Lung (tissue), 12 donors: ENCODE measurements around the gene IL11RA. TPM values are rescaled to one million over a fixed set of nuclear protein-coding genes. Genes with fewer than 3 reads are reported as not detected.
A peak's percentile ranks its signal among the peaks of the same experiment; 100 is the strongest.

Source experiments
- ATAC-seq: fragments of 200-7000 bp; cut with Tn5 transposase; one replicate; pipeline ENCODE4 v1.9.1; 2020; ENCODE audit warnings: moderate number of reproducible peaks; ENCODE audit not compliant: insufficient read depth, low FRiP score
- DNase-seq, 3 donors: peaks; one replicate each; pipeline ENCODE4 v3.0.0-alpha.2; 2013 to 2017
- H3K27ac ChIP-seq, 2 donors: one replicate each; pipeline ENCODE4 v1.5.1; 2013; ENCODE audit warnings: mild to moderate bottlenecking in 2 of 2, moderate library complexity in 2 of 2, control low read depth in 1 of 2, inconsistent platforms in 1 of 2, low read depth in 1 of 2, low read length in 1 of 2
- H3K27me3 ChIP-seq, 3 donors: one replicate each; pipeline ENCODE4 v1.5.1; 2013; ENCODE audit warnings: low read length in 2 of 3; ENCODE audit not compliant: control insufficient read depth in 3 of 3, insufficient read depth in 3 of 3
- H3K36me3 ChIP-seq, 4 donors: one replicate each; pipeline ENCODE4 v1.5.1; 2013; ENCODE audit warnings: low read length in 4 of 4, mild to moderate bottlenecking in 1 of 4, moderate library complexity in 1 of 4; ENCODE audit not compliant: control insufficient read depth in 4 of 4, insufficient read depth in 4 of 4
- H3K4me1 ChIP-seq, 5 donors: one replicate each; pipeline ENCODE4 v1.5.1; 2013; ENCODE audit warnings: low read length in 5 of 5, mild to moderate bottlenecking in 2 of 5, moderate library complexity in 1 of 5; ENCODE audit not compliant: control insufficient read depth in 5 of 5, insufficient read depth in 5 of 5
- H3K4me3 ChIP-seq: one replicate; pipeline ENCODE4 v1.5.1; 2013; ENCODE audit warnings: mild to moderate bottlenecking, control low read depth, moderate library complexity
- H3K9ac ChIP-seq, 2 donors: one replicate each; pipeline ENCODE4 v1.5.1; 2013; ENCODE audit warnings: low read length in 2 of 2, control low read depth in 1 of 2; ENCODE audit not compliant: insufficient read depth in 1 of 2
- H3K9me3 ChIP-seq, 4 donors: one replicate each; pipeline ENCODE4 v1.5.1; 2013; ENCODE audit warnings: low read length in 3 of 4, mild to moderate bottlenecking in 1 of 4, moderate library complexity in 1 of 4; ENCODE audit not compliant: control insufficient read depth in 4 of 4, insufficient read depth in 3 of 4
- CTCF ChIP-seq: IDR thresholded peaks from 2 replicates; pipeline ENCODE4 v1.5.1; 2012; ENCODE audit warnings: mild to moderate bottlenecking; ENCODE audit errors: control extremely low read depth, extremely low read depth
- WGBS, 2 donors: extraction: QIAGEN DNeasy Blood & Tissue Kit; methylation state at CpG; one replicate each; pipeline ENCODE4 v1.1.7; 2013; 5-methylcytosine and 5-hydroxymethylcytosine counted together
- polyA plus RNA-seq, 2 donors: library from polyadenylated mRNA; stranded (reverse); fragments of 200-250 nt; gene quantifications; one replicate each; pipeline ENCODE4 v1.2.1, GENCODE V29; 2013
- total RNA-seq, 2 donors: library from RNA; depleted of rRNA in 1 of 2; stranded (reverse); fragments of >200 nt in 1 of 2; gene quantifications; one replicate each; pipeline ENCODE4 v1.2.1, GENCODE V29; 2014 to 2021
- donor health status: control.
- donor health status: control.
- donor health status: Bipolar disorder and iron deficiency.
- donor health status: healthy.
- donor health status: DM: yes; HTN: yes; CAD: no.

IL11RA gene
- total and polyA plus RNA-seq, 4 donors = 5.5 to 30.5 (median 12.6) TPM

GRCh38 chr9:34628656-34629490 lies 23.1 kb upstream of the IL11RA start, which contains the start of gene ARID3C:
Gene ARID3C, minus strand, starts transcription at chr9:34629066. Its CDS starts 1,052 bp downstream, at chr9:34628014.
- no peak within 1 kb of the TSS for H3K27ac ChIP-seq
- DNase-seq (peak in 1 of 3 donors; percentile 23), ATAC-seq (peak; percentile 71)
- H3K4me3 ChIP-seq = no peak within 1 kb of the TSS
- H3K9me3 ChIP-seq = peaks cover 0 to 2% (median 0%) of the 10 kb centered on the region in 4 donors
- H3K9ac ChIP-seq = no peak within 1 kb of the TSS
- TF ChIP-seq CTCF = no peak
- peaks cover 0 to 8% (median 6%) of the 10 kb centered on the region in 5 donors for H3K4me1 ChIP-seq
- H3K27me3 ChIP-seq = peaks cover 7 to 78% (median 70%) of the 10 kb centered on the region in 3 donors
- WGBS, 2 donors = 1 to 2% methylated on average over 44 to 69 of the region's 69 CpGs
- H3K36me3 ChIP-seq = no peaks in the 10 kb centered on the region

GRCh38 chr9:34629491-34629808 lies 22.5 kb upstream of the IL11RA start:
- Histone ChIP-seq H3K9ac (no peak overlapping the region), H3K27me3 (peaks cover 5 to 72% (median 65%) of the 10 kb centered on the region in 3 donors), H3K27ac (no peak overlapping the region), H3K4me1 (peaks cover 0 to 8% (median 6%) of the 10 kb centered on the region in 5 donors), H3K36me3 (no peaks in the 10 kb centered on the region), H3K9me3 (peaks cover 0 to under 1% (median 0%) of the 10 kb centered on the region in 4 donors), H3K4me3 (no peak overlapping the region)
- no peak for DNase-seq
- no peak for ATAC-seq
- TF ChIP-seq CTCF = no peak
- 26% methylated on average over 5 of the region's 5 CpGs for WGBS, 2 donors

- Histone ChIP-seq H3K36me3 (peaks cover 0 to 7% (median 3%) of the 10 kb centered on the region in 4 donors), H3K9ac (no peak overlapping the region), H3K4me3 (no peak overlapping the region), H3K9me3 (no peaks in the 10 kb centered on the region), H3K4me1 (peaks cover 0 to 8% (median 6%) of the 10 kb centered on the region in 5 donors), H3K27me3 (peaks cover 3 to 61% (median 53%) of the 10 kb centered on the region in 3 donors), H3K27ac (no peak overlapping the region)
- TF ChIP-seq CTCF = no peak
- ATAC-seq (no peak), DNase-seq (no peak)
- WGBS, 2 donors = 34 to 42% methylated on average over 5 of the region's 5 CpGs
Observed at GRCh38 chr9:34630402-34631154, 21.4 kb upstream of the IL11RA start.
